Keratinocyte (primary cell): ENCODE measurements around the gene PRKAG2. TPM values are rescaled to one million over a fixed set of nuclear protein-coding genes. Genes with fewer than 3 reads are reported as not detected.
A peak's percentile ranks its signal among the peaks of the same experiment; 100 is the strongest.

ENCODE experiments used
- DNase-seq: peaks from one replicate; pipeline ENCODE4 v3.0.0-alpha.2; 2011; ENCODE audit warnings: low read depth, missing footprints, low spot score
- FAIRE-seq: peaks from 2 replicates; lab custom pipeline; 2011; peaks lifted over from hg19 to GRCh38; lab: Jason Lieb, UNC
- H2AFZ ChIP-seq: 2 replicates; pipeline ENCODE4 v1.6.0; 2012; ENCODE audit warnings: low read length, control low read depth, inconsistent platforms; ENCODE audit not compliant: control insufficient read depth
- H3K27ac ChIP-seq: 2 replicates; pipeline ENCODE4 v1.5.1; 2011; ENCODE audit warnings: low read length; ENCODE audit not compliant: control insufficient read depth, insufficient read depth
- H3K27me3 ChIP-seq: 3 replicates; pipeline ENCODE4 v1.6.0; 2011; ENCODE audit warnings: low read length; ENCODE audit not compliant: control insufficient read depth, insufficient read depth; ENCODE audit errors: extremely low read depth
- H3K36me3 ChIP-seq, 2 experiments: 2 replicates in 1 of 2; 3 replicates in 1 of 2; pipeline ENCODE4 v1.5.1; 2011; ENCODE audit warnings: low read length in 2 of 2, mild to moderate bottlenecking in 1 of 2; ENCODE audit not compliant: control insufficient read depth in 2 of 2, insufficient read depth in 2 of 2; ENCODE audit errors: extremely low read depth in 1 of 2
- H3K4me1 ChIP-seq: 3 replicates; pipeline ENCODE4 v1.5.1; 2011; ENCODE audit warnings: low read length; ENCODE audit not compliant: control insufficient read depth, insufficient read depth; ENCODE audit errors: extremely low read depth
- H3K4me2 ChIP-seq: 3 replicates; pipeline ENCODE4 v1.6.0; 2011; ENCODE audit warnings: low read depth, low read length; ENCODE audit not compliant: control insufficient read depth, insufficient read depth; ENCODE audit errors: extremely low read depth
- H3K4me3 ChIP-seq, 3 experiments: fragments of 200-600 bp in 1 of 3; sonication (generic) in 1 of 3; 2 replicates in 2 of 3; 3 replicates in 1 of 3; pipeline ENCODE4 v1.5.1; 2011 to 2016; ENCODE audit warnings: low read length in 3 of 3, mild to moderate bottlenecking in 3 of 3, control low read depth in 2 of 3, inconsistent platforms in 1 of 3, low read depth in 1 of 3, mixed read lengths in 1 of 3, mixed run types in 1 of 3, moderate library complexity in 1 of 3; ENCODE audit not compliant: control insufficient read depth in 2 of 3, insufficient read depth in 2 of 3; ENCODE audit errors: extremely low read depth in 1 of 3
- H3K79me2 ChIP-seq: 2 replicates; pipeline ENCODE4 v1.6.0; 2012; ENCODE audit warnings: low read length; ENCODE audit not compliant: control insufficient read depth, insufficient read depth
- H3K9ac ChIP-seq: 3 replicates; pipeline ENCODE4 v1.6.0; 2011; ENCODE audit warnings: low read length; ENCODE audit not compliant: control insufficient read depth, insufficient read depth; ENCODE audit errors: extremely low read depth
- H3K9me1 ChIP-seq: 3 replicates; pipeline ENCODE4 v1.6.0; 2011; ENCODE audit warnings: low read length; ENCODE audit not compliant: control insufficient read depth, insufficient read depth; ENCODE audit errors: extremely low read depth
- H3K9me3 ChIP-seq: 2 replicates; pipeline ENCODE4 v1.5.1; 2012; ENCODE audit warnings: low read depth, low read length; ENCODE audit not compliant: control insufficient read depth
- H4K20me1 ChIP-seq: 3 replicates; pipeline ENCODE4 v1.6.0; 2011; ENCODE audit warnings: low read length; ENCODE audit not compliant: control insufficient read depth, insufficient read depth; ENCODE audit errors: extremely low read depth
- CTCF ChIP-seq, 3 experiments: IDR thresholded peaks in 1 of 3; conservative IDR thresholded peaks in 1 of 3; optimal IDR thresholded peaks in 1 of 3; 2 replicates in 2 of 3; 3 replicates in 1 of 3; pipeline versions ENCODE3 to v1.5.1; 2011; ENCODE audit warnings: low read length in 3 of 3, mild to moderate bottlenecking in 3 of 3, moderate library complexity in 2 of 3, control low read depth in 1 of 3, inconsistent platforms in 1 of 3; ENCODE audit not compliant: insufficient read depth in 2 of 3; ENCODE audit errors: extremely low read depth in 1 of 3
- EZH2 ChIP-seq: IDR thresholded peaks from one replicate; pipeline ENCODE4 v1.6.1; 2012; ENCODE audit warnings: inconsistent platforms, mild to moderate bottlenecking, low read length, moderate library complexity
- dilution Hi-C: fragments of 300-500 bp; cut with MboI; formaldehyde crosslinking; loops from one replicate; pipeline ENCODE4 v1.7.0; 2020; ENCODE audit warnings: low sequenced_read_pairs; ENCODE audit not compliant: extremely low pct_ligation_motif_present
- polyA plus RNA-seq, 5 experiments: library from polyadenylated mRNA; depleted of rRNA in 3 of 5; stranded (reverse) in 3 of 5; stranded (forward) in 1 of 5; unstranded in 1 of 5; fragments of >200 nt; gene quantifications; 1 replicate in 1 of 5; 2 replicates in 3 of 5; 3 replicates in 1 of 5; pipeline versions ENCODE4 v1.2.1 to v1.2.3, GENCODE V29; 2011 to 2012; ENCODE audit warnings: missing spikeins in 2 of 5, low read depth in 1 of 5, low replicate concordance in 1 of 5

The PRKAG2 gene
- polyA plus RNA-seq, 1 donor (not counting 4 experiments of a cell fraction or from before 2014, with no cell fraction given), result 39.5 TPM

- no peaks in the 10 kb centered on the region for H3K36me3 ChIP-seq
- no peak overlapping the region for H3K4me2 ChIP-seq
- H3K9ac ChIP-seq, result no peak overlapping the region
- H3K9me3 ChIP-seq, result no peaks in the 10 kb centered on the region
- H3K4me3 ChIP-seq, result no peak overlapping the region
- dilution Hi-C loops, result no loop called here
- peak; percentile 32 for FAIRE-seq
- no peak for DNase-seq
- no peak overlapping the region for H3K27ac ChIP-seq
- H3K9me1 ChIP-seq, result no peaks in the 10 kb centered on the region
- H4K20me1 ChIP-seq, result no peaks in the 10 kb centered on the region
- no peaks in the 10 kb centered on the region for H3K79me2 ChIP-seq
- H3K4me1 ChIP-seq, result peaks cover 21% of the 10 kb centered on the region
- TF ChIP-seq EZH2 (no peak), CTCF (optimal IDR thresholded peaks at IDR 0.05 in 1 of 3, IDR thresholded peaks at IDR 0.05 in 1 of 3, conservative IDR thresholded peaks at IDR 0.05 in 1 of 3; ENCODE audit: extremely low read depth in 1 of 3, insufficient read depth in 2 of 3, low read length in 3 of 3) (no peak)
- no peaks in the 10 kb centered on the region for H3K27me3 ChIP-seq
- H2AFZ ChIP-seq, result peak overlapping the region; percentile 52
These were observed 199.2 kb downstream of the PRKAG2 start for GRCh38 chr7:151677581-151678226.

- peak; percentile 74 for FAIRE-seq
- dilution Hi-C loops, result no loop called here
- peaks cover 21% of the 10 kb centered on the region for H3K4me1 ChIP-seq
These were observed 200.2 kb downstream of the PRKAG2 start for GRCh38 chr7:151676759-151677158.

More at GRCh38 chr7:151676759-151677158, 200.2 kb downstream of the PRKAG2 start:
- TF ChIP-seq EZH2, result no peak
- TF ChIP-seq CTCF (optimal IDR thresholded peaks at IDR 0.05 in 1 of 3, IDR thresholded peaks at IDR 0.05 in 1 of 3, conservative IDR thresholded peaks at IDR 0.05 in 1 of 3; ENCODE audit: extremely low read depth in 1 of 3, insufficient read depth in 2 of 3, low read length in 3 of 3), result no peak
- no peaks in the 10 kb centered on the region for H3K27me3 ChIP-seq
- peak overlapping the region; percentile 64 for H2AFZ ChIP-seq
- H3K9me1 ChIP-seq, result no peaks in the 10 kb centered on the region
- no peak overlapping the region for H3K27ac ChIP-seq
- H3K79me2 ChIP-seq, result no peaks in the 10 kb centered on the region
- H3K36me3 ChIP-seq, result no peaks in the 10 kb centered on the region
- H3K9ac ChIP-seq, result no peak overlapping the region
- no peaks in the 10 kb centered on the region for H3K9me3 ChIP-seq
- no peak overlapping the region for H3K4me2 ChIP-seq
- no peak for DNase-seq
- no peak overlapping the region for H3K4me3 ChIP-seq
- no peaks in the 10 kb centered on the region for H4K20me1 ChIP-seq
